Right lobe of liver (tissue), 4 donors: ENCODE data around the gene MAML2.

Source experiments
- POLR2A ChIP-seq: fragments of 450-650 bp; IDR thresholded peaks from one replicate; pipeline ENCODE4 v1.6.1; 2017; ENCODE audit warnings: antibody characterized with exemption, mild to moderate bottlenecking
- TF ChIP-seq, protein P1 (sequence below), 4 donors: fragments of 200-600 bp in 3 of 4; fragments of 450-650 bp in 1 of 4; IDR thresholded peaks; one replicate each; pipeline versions ENCODE4 v1.5.1 to v1.8.0; 2016 to 2022; ENCODE audit warnings: antibody characterized with exemption in 4 of 4, mild to moderate bottlenecking in 2 of 4
- donor health status: DM: no; HTN: no; CAD: no.
- donor health status: DM: no; HTN: no; CAD: no.
- donor health status: DM: no; HTN: yes; CAD: no.

DNA sequence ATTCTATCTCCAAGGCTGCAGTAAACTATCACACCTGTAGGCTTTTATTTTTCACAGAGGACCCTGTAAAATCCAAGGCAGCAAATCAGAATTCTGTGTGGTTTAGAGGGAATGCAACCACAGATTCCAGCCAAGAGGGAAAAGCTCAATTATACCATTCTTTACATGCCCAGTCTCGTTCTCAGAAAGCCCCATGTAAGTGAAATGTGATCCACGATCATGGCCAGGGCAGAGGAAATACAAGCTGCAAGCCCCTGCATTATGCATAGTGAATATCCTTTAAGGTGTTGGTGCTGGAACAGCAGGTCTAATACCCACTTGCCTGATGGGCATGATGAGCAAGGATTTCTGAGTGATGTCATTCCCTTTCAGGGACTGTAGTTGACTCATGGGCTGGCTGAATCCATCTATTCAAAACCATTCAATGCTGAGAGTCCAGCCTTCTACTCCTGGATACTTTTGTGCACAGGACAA is 220.4 kb downstream of the MAML2 start:
- TF ChIP-seq, protein P1, sequence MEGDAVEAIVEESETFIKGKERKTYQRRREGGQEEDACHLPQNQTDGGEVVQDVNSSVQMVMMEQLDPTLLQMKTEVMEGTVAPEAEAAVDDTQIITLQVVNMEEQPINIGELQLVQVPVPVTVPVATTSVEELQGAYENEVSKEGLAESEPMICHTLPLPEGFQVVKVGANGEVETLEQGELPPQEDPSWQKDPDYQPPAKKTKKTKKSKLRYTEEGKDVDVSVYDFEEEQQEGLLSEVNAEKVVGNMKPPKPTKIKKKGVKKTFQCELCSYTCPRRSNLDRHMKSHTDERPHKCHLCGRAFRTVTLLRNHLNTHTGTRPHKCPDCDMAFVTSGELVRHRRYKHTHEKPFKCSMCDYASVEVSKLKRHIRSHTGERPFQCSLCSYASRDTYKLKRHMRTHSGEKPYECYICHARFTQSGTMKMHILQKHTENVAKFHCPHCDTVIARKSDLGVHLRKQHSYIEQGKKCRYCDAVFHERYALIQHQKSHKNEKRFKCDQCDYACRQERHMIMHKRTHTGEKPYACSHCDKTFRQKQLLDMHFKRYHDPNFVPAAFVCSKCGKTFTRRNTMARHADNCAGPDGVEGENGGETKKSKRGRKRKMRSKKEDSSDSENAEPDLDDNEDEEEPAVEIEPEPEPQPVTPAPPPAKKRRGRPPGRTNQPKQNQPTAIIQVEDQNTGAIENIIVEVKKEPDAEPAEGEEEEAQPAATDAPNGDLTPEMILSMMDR (IDR thresholded peaks at IDR 0.05): no peak
- no peak for TF ChIP-seq POLR2A
